Lung (tissue), 12 donors: ENCODE measurements around the gene LPCAT2. TPM values are rescaled to one million over a fixed set of nuclear protein-coding genes. Genes with fewer than 3 reads are reported as not detected.

Experiments used
- ATAC-seq: fragments of 200-7000 bp; cut with Tn5 transposase; one replicate; pipeline ENCODE4 v1.9.1; 2020; ENCODE audit warnings: moderate number of reproducible peaks; ENCODE audit not compliant: insufficient read depth, low FRiP score
- DNase-seq, 3 donors: peaks; one replicate each; pipeline ENCODE4 v3.0.0-alpha.2; 2013 to 2017
- H3K27ac ChIP-seq, 2 donors: one replicate each; pipeline ENCODE4 v1.5.1; 2013; ENCODE audit warnings: mild to moderate bottlenecking in 2 of 2, moderate library complexity in 2 of 2, control low read depth in 1 of 2, inconsistent platforms in 1 of 2, low read depth in 1 of 2, low read length in 1 of 2
- H3K27me3 ChIP-seq, 3 donors: one replicate each; pipeline ENCODE4 v1.5.1; 2013; ENCODE audit warnings: low read length in 2 of 3; ENCODE audit not compliant: control insufficient read depth in 3 of 3, insufficient read depth in 3 of 3
- H3K36me3 ChIP-seq, 4 donors: one replicate each; pipeline ENCODE4 v1.5.1; 2013; ENCODE audit warnings: low read length in 4 of 4, mild to moderate bottlenecking in 1 of 4, moderate library complexity in 1 of 4; ENCODE audit not compliant: control insufficient read depth in 4 of 4, insufficient read depth in 4 of 4
- H3K4me1 ChIP-seq, 5 donors: one replicate each; pipeline ENCODE4 v1.5.1; 2013; ENCODE audit warnings: low read length in 5 of 5, mild to moderate bottlenecking in 2 of 5, moderate library complexity in 1 of 5; ENCODE audit not compliant: control insufficient read depth in 5 of 5, insufficient read depth in 5 of 5
- H3K4me3 ChIP-seq: one replicate; pipeline ENCODE4 v1.5.1; 2013; ENCODE audit warnings: mild to moderate bottlenecking, control low read depth, moderate library complexity
- H3K9ac ChIP-seq, 2 donors: one replicate each; pipeline ENCODE4 v1.5.1; 2013; ENCODE audit warnings: low read length in 2 of 2, control low read depth in 1 of 2; ENCODE audit not compliant: insufficient read depth in 1 of 2
- H3K9me3 ChIP-seq, 4 donors: one replicate each; pipeline ENCODE4 v1.5.1; 2013; ENCODE audit warnings: low read length in 3 of 4, mild to moderate bottlenecking in 1 of 4, moderate library complexity in 1 of 4; ENCODE audit not compliant: control insufficient read depth in 4 of 4, insufficient read depth in 3 of 4
- WGBS, 2 donors: extraction: QIAGEN DNeasy Blood & Tissue Kit; methylation state at CpG; one replicate each; pipeline ENCODE4 v1.1.7; 2013; 5-methylcytosine and 5-hydroxymethylcytosine counted together
- polyA plus RNA-seq, 2 donors: library from polyadenylated mRNA; stranded (reverse); fragments of 200-250 nt; gene quantifications; one replicate each; pipeline ENCODE4 v1.2.1, GENCODE V29; 2013
- total RNA-seq, 2 donors: library from RNA; depleted of rRNA in 1 of 2; stranded (reverse); fragments of >200 nt in 1 of 2; gene quantifications; one replicate each; pipeline ENCODE4 v1.2.1, GENCODE V29; 2014 to 2021
- TF ChIP-seq, protein P1 (sequence below): IDR thresholded peaks from 2 replicates; pipeline ENCODE4 v1.5.1; 2012; ENCODE audit warnings: mild to moderate bottlenecking; ENCODE audit errors: control extremely low read depth, extremely low read depth
- donor health status: control.
- donor health status: control.
- donor health status: Bipolar disorder and iron deficiency.
- donor health status: healthy.
- donor health status: DM: yes; HTN: yes; CAD: no.

The LPCAT2 gene
- total and polyA plus RNA-seq, 4 donors, result 9.5 to 25.3 (median 19.4) TPM

GRCh38 chr16:55569025-55569424 lies 60.2 kb downstream of the LPCAT2 start:
- Histone ChIP-seq H3K4me1 (peaks cover 0 to 17% (median 3%) of the 10 kb centered on the region in 5 donors), H3K9me3 (no peaks in the 10 kb centered on the region), H3K27ac (no peak overlapping the region), H3K9ac (no peak overlapping the region), H3K27me3 (no peaks in the 10 kb centered on the region), H3K4me3 (no peak overlapping the region), H3K36me3 (no peaks in the 10 kb centered on the region)
- DNase-seq (no peak), ATAC-seq (no peak)
- 10 to 18% methylated on average over 1 of the region's 1 CpG for WGBS, 2 donors
- TF ChIP-seq, protein P1, sequence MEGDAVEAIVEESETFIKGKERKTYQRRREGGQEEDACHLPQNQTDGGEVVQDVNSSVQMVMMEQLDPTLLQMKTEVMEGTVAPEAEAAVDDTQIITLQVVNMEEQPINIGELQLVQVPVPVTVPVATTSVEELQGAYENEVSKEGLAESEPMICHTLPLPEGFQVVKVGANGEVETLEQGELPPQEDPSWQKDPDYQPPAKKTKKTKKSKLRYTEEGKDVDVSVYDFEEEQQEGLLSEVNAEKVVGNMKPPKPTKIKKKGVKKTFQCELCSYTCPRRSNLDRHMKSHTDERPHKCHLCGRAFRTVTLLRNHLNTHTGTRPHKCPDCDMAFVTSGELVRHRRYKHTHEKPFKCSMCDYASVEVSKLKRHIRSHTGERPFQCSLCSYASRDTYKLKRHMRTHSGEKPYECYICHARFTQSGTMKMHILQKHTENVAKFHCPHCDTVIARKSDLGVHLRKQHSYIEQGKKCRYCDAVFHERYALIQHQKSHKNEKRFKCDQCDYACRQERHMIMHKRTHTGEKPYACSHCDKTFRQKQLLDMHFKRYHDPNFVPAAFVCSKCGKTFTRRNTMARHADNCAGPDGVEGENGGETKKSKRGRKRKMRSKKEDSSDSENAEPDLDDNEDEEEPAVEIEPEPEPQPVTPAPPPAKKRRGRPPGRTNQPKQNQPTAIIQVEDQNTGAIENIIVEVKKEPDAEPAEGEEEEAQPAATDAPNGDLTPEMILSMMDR, result no peak

DNA sequence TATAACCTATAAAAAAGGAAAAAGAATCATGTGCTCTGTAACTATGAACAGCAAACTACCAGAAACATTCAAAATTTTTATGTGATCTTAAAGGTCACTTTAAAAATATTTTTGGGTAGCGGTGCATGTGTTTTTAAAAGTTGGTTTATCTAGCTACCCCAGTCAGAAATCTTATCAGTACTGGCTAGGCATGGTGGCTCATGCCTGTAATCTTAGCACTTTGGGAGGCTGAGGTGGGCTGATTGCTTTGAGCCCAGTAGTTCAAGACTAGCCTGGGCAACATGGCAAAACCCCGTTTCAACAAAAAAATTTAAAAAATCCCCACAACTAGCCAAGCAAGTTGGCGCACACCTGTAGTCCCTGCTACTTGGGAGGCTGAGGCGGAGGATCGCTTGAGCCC lies 61.3 kb downstream of the LPCAT2 start:
- Histone ChIP-seq H3K4me1 (peaks cover 0 to 17% (median 3%) of the 10 kb centered on the region in 5 donors), H3K27me3 (no peaks in the 10 kb centered on the region), H3K9me3 (no peaks in the 10 kb centered on the region), H3K36me3 (no peaks in the 10 kb centered on the region), H3K27ac (no peak overlapping the region), H3K9ac (no peak overlapping the region), H3K4me3 (no peak overlapping the region)
- ATAC-seq, result no peak
- no peak for DNase-seq
- WGBS, 2 donors, result 96 to 97% methylated on average over 5 of the region's 5 CpGs
- TF ChIP-seq, protein P1, result no peak

DNA sequence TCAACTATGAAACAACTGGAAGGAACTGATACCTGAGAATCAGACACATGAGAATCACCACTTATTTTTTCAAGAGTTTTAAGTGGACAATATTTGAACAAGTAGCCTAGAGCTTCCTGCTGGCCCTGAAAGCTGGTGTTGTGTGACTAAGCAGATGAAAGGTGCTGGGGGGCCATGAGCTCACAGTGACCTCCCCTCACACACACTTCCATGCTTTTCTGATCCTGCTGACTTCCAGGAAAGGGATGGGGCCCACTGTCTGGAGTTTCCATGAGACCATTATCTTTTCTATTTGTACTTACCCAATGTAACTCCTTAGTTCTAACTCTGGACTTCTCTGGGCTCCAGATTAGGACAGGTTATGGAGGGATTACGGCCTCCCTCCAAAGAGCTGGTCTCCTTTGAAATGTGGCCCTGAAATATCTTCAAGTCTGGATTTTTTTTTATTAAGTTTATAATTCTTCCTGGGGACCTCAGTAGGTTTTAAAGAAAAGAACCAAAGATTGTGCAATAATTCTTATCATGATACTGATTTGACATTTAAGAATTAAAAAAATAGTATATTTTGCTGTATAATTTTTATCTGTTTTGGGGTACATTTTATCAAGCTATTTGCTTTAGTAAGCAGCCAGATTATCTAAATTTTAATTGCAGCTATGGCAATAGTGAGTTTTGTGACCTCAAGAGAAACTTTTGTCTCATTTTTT lies 62.5 kb downstream of the LPCAT2 start:
- Histone ChIP-seq H3K36me3 (peaks cover 0 to under 1% (median 0%) of the 10 kb centered on the region in 4 donors), H3K9ac (no peak overlapping the region), H3K27ac (no peak overlapping the region), H3K27me3 (no peaks in the 10 kb centered on the region), H3K4me1 (peaks cover 0 to 17% (median 3%) of the 10 kb centered on the region in 5 donors), H3K4me3 (no peak overlapping the region), H3K9me3 (no peaks in the 10 kb centered on the region)
- DNase-seq, result peak in 1 of 3 donors; percentile 12
- 94 to 97% methylated on average over 1 of the region's 1 CpG for WGBS, 2 donors
- TF ChIP-seq, protein P1, result no peak
- ATAC-seq, result no peak
